HCEC 1CT (cell line): Measurements from ENCODE around the gene RNF44.
"Not testable (repeated sequence)": the region's sequence is repeated elsewhere in the genome, so short reads cannot be mapped to it uniquely, and the experiment has no call there.

Experiments used
- DNase-seq: peaks from one replicate; pipeline ENCODE4 v3.0.0-alpha.2; 2017

The RNF44 gene

DNA sequence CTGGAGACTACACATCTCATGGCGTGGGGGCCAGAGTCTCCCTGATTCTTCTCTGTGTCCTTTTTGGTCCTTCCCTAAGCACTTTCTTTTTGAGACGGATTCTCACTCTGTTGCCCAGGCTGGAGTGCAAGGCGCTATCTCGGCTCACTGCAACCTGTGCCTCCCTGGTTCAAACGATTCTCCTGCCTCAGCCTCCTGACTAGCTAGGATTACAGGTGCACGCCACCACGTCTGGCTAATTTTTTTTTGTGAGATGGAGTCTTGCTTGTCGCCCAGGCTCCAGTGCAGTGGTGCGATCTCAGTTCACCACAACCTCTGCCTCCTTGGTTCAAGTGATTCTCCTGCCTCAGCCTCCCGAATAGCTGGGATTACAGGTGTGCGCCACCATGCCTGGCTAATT lies 13.7 kb upstream of the RNF44 start:
- DNase-seq, result not testable (repeated sequence)

DNA sequence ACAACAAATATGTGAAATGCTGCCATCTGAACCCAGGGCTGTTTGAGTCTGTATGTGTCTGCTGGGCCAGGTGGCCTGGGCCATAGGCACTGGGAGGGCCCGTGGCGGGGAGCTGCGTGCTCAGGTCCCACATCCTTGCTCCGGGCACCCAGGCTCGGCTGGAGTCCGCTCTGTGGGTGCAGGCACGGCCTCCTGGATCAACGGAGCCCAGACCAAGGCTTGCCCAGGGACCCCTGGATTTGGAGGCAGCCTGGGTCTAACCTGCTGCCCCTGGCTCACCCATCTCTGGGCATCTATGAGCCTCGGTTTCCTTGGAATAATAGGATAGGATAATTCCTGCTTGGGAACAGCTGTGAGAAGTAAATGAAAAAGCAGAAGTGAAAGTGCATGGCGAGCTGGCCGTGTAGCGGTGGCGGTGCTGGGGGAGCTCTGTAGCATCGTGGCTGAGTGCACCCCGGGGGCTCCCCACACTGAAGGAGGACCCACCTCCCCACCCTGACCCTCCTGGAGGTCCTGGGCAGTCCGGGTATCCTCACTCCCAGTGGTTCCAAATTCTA lies 13.2 kb upstream of the RNF44 start:
- DNase-seq, result no peak

DNA sequence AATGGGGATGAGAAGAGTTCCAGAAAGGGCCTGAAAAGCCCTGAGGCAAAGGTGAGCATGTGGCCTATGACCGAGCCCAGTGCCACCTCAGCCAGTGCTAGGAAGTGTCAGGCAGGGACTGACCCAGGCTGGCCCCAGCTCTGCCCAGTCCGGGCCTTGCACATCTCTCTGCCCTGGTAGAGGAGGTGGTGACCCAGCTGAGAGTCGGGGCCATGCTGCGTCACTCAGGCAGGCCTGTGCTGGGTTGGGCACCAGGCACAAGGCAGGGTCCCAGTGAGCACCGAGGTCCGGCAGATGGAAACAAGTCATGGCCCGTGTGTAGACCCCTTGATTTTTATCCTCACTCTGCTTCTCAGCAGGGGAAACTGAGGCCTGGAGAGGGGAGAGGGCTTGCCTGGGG lies 12.7 kb upstream of the RNF44 start:
- no peak for DNase-seq

DNA sequence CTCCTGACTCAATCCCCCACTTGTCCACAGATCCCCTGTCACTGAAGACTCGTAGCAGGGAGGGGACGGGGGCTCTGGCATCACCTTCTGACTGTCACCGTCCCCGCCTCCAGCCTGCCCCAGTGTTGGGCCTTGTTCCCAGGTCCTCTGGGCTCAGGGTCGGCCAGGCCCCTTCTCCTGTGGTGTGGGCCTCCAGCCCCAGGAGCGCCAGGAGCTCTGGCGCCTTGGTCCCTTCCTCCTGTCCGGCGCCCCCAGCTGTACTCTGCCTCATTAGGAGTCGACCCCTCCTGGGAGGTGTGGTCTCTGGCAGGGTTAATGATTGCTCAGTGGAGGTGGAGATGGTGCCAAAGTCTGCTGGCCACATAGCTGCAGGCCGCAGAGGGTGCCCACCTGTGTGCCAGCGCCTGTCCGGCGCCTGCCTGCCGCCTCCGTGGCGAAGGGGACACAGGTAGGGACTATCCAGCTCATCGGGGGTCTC lies 11.8 kb upstream of the RNF44 start, which contains the start of gene CDHR2:
CDHR2 (plus strand) TSS at position 376 of the 478 bp plus-strand sequence. CDS start 16,011 bp downstream, outside the sequence.
- no peak for DNase-seq

DNA sequence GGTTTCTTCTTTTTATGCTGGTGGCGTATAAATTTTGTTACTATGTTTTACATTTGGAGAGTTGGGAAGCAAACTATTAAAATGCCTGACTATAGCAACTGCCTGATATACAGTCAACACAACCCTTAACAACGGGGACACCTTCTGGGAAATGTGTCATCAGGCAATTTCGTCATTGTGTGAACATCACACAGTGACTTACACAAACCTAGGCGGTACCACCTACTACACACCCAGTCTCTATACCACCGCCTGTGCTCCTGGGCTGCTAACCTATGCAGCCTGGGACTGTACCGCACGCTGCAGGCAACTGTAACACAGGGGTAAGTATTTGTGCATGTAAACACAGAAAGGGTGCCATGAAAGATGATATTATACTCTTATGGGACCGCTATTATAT lies 10.6 kb upstream of the RNF44 start:
- no peak for DNase-seq

DNA sequence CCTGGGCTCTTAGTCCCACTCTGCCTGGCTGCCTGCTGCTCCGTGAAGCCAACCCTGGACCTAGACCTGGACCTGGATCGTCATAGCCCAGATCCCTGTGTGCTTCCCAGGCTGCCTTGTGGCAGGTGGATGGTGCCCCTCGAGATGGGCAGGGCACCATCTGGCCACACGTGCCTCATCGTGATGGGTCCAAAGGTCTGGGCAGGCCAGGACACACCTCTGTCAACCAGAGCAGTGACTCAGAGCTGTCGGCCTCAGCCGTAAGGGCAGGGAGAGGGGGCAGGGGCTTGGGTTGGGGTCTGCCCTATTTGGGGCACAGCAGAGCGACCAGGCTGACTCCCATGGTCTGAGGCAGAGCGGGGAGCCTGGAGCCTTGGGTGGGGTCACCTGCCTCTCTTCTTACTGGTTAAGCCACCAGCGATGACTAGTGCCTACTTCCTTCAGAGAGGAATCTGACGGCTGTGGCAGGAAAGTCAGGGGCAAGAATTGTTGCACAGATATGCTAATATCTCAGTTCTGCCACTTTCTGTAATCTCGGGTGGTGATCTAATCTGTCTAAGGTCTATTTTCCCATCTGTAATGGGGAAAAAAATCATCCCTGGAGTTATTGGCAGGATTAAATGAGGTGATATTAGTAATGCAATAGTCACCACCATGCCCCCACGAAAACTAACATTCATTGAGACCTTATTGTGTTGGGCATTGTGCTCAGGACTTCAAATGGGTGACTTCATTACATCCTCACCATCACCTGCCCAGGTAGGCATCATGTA lies 8.7 kb upstream of the RNF44 start:
- DNase-seq, result no peak

DNA sequence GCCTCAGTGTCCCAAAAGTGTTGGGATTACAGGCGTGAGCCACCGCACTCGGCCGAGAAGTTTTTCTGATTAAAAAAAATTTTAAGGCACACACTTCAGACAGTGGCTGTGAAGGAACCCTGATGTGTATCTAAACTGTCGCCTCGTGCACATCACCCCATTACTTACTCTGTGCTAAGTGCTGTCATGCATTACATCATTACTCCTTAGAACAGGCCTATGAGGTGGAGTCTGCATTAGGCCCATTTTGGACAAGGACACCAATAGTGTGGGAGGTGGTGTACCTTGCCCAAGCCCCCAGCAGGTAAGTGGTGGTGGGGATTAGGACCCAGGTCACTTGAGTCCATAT lies 8.2 kb upstream of the RNF44 start:
- DNase-seq, result no peak

DNA sequence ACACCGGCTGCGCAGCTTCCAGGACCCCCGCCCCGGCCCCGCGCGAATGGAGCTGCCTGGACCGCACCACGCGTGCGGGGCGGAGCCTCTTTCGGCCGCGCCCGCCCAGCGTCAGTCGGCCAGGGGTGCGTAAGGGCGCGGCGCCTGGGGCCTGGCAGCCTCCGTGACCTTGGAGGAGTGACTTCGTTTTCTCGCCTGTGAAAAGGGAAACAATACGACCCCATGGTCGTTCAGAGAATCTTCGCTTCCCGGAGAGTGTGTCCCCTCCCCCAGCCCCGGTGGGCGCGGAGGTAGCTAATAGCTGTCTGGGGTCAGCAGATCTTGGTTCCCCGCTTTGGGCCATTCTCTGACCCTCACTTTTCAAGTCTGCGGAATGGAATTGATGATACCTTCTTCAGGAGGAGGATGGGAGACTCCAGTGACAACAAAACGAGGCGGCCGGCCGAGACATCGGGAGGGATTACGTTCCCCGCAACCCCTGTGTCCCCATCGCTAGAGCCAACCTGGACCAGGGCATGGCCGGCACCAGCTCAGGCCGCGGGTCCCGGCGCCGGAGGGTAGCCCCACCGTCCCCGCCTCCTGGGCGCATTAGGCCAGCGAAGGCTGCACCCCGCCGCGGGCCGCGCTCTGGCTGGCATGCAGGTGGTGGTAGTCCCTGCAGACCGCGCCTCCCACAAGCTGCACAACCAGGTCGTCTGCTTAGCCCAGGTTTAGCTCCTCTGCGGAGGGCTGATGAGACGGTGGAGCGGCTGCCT lies 6.4 kb upstream of the RNF44 start:
- peak; percentile 20 for DNase-seq

DNA sequence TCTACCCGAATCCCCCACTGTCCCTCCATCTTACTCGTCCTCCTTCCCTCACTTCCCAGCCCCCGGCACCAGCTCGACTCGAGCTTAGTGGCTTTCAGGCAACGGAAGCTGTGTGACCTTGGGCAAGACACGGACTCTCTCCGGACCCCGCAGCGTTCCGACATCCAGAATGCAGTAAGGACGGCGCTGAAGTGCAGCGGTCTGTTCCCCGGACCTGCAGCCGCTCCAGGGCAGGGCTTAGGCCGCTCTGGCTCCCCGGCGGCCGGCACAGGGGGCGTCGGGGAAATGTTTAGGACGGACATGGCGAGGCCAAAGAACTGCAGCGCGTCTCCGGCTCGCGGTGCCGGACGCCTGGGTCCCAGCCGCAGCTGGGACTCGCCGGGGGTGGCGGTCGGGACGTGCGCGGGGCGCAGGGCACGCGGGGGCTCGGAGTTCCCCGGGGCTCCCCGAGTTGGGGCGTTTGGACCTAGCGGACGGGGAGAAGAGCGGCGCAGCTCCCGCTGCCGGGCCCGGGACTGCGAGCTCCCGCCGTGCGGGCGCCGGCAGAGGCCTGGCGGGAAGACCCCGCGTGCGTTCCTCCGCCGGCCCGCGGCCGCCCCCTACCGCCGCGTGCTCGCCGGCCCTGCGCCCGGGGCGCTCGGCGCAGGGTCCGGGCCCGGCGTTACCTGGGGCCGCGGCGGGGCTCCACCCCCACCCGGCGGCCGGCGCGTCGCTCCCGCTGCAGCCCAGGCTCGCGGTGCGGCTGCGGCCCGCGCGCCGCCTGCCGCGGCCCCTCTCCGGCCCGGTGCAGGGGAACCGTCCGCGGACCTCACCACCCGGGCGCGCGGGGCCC lies 5.6 kb upstream of the RNF44 start:
- DNase-seq, result peak; percentile 17

DNA sequence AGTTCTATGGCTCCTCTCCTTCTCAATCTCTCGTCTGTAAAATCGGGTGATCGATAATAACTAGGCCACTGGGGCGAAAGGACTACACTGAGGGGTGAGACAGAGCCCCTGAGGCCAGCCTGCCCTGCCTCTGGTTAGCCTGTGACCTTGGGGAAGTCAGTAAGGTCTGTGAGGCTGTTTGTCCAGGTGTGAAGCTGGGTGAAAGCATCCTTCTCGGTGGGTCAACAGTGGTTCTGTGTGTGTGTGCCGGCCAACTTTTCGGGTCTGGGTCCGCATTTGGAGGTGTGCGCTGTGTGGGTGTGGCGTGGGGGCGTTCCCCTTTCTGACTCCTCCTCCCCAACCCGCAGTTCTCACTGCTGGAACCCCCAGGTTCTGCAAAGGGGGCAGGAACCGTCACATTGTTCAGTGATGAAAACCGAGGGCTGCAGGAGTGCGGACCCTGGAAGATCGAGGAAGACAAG lies 5.0 kb upstream of the RNF44 start:
- DNase-seq, result no peak

DNA sequence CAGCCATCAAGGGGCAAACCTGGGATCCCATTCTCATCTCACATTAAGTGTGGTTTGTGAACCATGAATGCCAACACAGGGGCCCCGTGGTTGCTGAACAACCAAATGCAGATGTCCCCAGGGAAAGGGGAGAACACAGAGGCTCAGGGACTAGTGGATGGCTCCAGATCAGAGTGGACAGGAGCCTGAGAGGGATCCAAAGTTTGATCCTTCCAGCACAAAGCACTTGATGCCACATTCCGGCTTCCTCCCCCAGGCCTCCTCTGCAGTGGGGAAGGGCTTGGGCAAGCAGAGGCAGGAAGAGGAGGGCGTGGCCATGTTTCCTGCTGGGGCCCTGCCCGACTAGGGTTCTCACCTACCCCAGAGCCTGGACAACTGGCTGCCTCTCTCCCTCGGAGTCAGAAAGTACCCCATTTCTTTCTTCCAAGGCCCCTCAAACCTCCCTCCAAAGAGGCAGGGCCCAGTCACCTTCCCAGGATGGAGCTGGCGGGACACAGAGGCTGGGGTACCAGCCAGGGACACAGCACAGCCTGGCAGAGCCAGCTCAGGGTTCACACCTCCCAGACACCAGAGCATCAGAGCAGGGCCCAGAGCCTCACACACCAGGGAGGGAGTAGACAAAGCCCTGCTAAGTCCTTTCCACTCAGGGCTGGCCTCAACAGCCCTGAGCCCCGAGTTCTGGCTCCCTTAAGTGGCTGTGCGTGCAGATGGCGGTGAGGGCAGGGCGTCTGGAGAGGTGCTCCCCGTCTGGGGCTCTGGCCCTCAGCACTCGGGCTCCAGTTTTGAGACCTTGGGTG lies 4.3 kb upstream of the RNF44 start:
- DNase-seq, result no peak

DNA sequence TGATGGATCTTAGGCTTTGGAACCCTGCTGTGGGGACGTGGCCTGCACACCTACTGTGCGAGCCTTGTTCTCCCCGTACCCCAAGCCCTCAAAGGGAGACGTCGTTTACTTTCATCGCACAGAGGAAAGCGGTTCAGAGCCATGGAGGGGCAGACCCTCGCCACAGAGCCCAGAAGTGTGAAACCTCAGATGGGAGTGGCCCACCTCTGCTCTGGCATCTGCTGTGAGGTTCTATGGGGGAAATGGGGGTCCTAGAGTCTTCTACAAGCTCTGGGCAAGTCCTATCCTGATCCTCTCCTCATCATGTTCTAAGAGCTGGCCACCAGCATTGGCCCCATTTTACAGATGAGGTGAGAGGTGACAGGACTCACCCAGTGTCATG lies 3.7 kb upstream of the RNF44 start:
- DNase-seq, result no peak

DNA sequence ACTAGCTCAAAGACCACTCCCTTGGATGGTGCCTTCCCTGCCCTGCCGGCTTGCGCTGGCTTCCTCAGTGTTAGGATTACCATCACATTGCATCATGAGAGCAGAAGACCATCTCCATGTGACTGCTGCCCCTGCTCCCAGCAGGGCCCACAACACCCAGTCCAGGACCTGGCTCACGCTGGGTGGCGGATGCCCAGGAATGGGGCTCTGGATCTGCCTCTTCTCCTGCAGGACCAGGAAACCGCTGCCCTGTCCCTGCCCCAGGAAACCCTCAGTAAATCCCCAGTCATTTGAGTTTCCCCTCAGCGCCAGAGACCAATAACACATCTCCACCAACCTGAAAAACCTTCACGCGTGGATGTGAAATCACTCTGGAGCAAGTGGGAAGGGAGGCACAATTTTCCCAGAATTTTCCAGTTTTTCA lies 3.3 kb upstream of the RNF44 start:
- no peak for DNase-seq

DNA sequence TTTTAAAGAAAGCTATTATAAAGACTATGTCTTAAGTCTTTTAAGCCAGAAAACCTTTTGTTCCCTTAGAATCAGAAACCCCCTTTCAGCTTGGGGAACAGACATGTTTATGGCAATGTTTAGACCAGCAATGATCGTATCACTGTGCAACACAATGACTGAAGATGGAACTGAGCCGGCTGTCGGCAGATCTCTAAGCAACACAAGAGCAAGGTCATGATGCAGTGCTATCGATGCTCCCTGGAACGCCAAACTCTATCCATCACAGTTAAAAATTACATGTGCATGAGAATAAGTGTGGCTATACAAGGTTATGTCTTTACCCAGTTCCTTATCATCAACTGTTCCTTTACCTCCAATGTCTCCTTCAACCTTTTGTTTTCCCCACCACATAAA lies 1.8 kb upstream of the RNF44 start:
- no peak for DNase-seq

DNA sequence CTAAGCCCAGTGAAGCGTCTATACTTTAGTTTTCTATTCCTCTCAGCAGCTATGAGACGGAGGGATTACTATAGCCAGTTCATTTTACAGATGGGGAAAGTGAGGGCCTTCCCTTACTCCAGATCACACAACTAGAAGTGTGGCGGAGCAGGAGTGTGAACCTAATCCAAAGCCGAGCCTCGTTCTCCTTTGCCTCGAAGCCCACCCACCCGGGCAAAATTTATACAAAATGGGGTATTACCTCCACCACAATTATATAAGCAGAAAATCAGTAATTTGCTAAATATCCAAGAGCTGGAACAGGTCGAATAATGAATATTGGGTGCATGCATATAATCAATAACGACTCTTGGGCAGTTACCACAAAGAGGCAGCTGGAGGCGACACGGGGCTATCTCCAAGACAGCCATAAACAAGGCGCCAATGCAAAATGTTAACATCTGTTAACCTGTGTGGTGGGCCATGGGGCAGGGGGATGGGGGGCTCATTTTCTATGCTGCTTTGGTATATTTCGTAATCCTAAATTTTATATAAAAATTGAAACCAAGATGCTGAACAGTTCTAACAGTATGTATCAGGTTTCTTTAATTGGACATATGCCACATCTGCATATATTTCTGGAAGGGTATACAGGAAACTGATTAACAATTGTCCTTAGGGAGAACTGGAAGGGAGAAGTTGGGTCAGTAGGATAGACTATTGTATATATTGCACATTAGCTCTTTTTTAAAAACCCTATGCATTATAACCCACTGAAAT lies 1.2 kb upstream of the RNF44 start:
- DNase-seq, result no peak

DNA sequence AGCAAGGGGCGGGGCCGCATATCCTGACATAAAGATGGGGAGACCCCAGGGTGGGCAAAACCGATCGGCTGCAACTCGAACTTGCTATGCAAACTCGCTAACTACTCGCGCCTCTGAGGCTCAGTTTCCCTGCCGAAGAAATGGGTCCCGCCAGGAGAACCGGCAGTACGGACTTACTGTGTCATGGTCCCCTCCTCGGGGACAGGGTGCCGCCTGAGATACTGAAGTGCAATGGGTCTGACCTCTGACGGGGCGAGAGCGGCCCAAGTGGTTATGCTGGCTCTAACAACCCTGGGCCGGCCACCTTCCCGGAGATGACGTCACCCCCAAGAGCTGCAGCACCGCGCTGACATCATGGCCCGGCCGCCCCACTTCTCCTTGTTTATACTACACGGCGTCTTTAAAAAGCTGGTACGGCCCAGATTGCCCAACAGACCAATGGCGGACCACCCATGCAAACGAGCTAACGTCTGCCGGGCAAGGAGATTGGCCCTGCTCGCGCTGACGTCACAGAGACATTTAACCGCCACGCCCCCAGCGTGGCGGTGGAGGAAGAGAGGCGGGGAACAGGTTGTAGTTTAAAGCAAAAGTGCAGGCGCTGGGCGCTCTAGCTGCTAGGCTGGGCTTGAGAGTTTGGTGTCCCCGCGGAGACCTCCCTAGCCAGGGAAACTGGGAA lies 490 bp upstream of the RNF44 start:
- DNase-seq, result peak; percentile 100

DNA sequence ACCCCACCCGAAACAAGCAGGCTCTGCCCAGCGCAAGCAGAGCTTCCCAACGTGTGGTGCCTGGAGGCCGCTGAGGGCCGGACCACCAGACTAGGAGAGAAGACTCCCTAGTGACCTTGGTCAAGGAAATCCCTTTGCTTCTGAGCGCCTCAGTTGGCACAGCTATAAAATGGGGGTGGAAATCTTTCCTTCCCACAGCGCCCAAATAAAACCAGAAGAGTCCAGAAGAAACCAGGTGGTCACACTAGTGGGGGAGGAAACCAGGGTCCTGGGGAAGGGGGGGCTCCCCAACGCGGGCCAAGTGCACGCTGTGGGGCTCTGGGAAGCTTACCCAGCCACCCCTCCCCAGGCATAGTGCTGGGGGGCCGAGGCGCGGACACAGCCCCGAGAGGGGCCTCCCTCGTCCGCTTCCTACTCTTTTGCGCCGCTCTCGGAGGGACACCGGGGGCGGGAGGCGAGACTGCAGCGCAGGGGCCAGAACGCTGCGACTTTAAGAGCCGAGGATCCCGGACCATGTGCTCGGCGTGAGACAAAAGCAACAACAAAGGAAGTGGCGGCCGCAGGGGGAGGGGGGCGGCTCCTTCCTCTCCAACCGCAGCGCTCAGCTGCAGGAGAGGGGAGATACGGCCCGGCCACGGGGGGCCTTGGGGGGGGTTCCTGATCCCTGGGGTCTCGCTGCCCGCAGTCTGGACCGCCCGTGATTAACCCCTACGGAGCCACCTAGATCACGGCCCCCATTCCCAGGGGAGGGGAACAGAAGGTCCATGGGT lies 885 bp downstream of the RNF44 start:
- DNase-seq, result peak; percentile 67

DNA sequence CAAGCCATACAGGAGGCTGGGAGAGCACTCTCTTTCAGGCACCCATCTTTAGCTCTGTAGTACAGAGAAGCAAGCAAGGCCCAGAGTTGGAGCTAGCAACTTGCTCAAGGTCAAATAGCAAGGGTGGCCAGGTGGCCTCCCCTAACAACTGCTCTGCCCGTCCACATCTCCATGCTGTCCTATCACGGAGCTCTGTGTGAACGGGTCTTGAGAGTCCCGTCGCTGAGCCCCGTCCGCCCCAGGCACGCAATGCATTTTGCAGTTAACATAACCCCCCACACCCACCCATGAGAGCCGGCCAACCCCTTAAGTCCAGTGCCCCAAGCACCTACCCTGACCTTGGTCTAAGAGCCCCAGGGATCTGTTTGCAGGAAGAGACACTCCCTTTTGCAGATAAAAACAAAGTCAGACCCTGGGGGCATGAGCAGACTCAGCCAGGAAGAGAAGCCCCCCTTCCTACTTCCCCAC lies 1.5 kb downstream of the RNF44 start:
- no peak for DNase-seq

DNA sequence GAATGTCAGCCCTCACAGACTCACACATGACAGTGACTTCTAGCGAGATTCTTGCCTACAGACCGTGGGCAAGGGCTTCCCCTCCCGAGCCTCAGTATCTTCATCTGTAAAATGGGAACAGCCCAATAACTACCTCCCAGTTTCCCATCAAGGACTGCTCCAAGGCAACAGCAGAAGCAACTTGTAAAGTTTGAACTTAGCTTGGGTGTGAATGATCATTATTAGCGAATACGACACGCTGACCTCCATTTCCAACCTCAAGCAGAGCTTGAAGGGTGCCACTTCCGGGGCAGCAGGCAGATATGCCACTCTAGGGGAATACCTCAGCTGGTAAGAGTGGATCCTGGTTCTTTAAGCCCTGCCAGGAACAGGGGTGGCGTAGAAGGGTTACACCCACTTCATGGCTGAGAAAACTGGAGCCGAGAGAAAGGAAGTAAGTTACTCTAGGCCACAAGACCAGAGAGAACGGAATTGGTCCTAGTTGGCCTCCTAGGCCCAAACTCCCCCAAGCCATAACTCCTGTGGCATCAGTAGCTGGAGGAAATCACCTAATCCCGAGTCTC lies 2.0 kb downstream of the RNF44 start:
- DNase-seq, result no peak
